GM18511 (cell line): ENCODE data around the gene TXNRD1.
"Not testable (repeated sequence)": the region's sequence is repeated elsewhere in the genome, so short reads cannot be mapped to it uniquely, and the experiment has no call there.

Experiments used
- ATAC-seq: cut with Tn5 transposase; IDR thresholded peaks from one replicate; pipeline ENCODE4 v1.9.1; 2021; ENCODE audit warnings: mild to moderate bottlenecking, moderate library complexity; ENCODE audit not compliant: unreplicated experiment

The TXNRD1 gene

DNA sequence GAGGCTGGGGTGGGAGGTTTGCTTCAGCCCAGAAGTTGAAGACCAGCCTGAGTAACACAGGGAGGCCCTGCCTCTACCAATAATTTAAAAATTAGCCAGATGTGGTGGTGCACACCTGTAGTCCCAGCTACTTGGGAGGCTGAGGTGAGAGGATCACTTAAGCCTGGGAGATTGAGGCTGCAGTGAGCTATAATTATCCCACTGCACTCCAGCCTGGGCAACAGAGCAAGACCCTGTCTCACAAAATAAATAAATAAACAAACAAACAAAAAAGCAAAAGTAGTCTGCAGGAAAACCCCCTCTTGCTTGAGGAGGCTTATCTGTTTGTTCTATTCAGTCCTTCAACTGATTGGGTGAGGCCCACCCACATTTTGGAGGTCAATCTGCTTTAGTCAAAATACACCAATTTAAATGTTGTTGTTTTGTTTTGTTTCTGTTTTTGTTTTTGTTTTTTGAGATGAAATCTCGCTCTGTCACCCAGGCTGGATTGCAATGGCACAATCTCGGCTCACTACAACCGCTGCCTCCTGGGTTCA is 24.9 kb upstream of the TXNRD1 start:
- no peak for ATAC-seq

DNA sequence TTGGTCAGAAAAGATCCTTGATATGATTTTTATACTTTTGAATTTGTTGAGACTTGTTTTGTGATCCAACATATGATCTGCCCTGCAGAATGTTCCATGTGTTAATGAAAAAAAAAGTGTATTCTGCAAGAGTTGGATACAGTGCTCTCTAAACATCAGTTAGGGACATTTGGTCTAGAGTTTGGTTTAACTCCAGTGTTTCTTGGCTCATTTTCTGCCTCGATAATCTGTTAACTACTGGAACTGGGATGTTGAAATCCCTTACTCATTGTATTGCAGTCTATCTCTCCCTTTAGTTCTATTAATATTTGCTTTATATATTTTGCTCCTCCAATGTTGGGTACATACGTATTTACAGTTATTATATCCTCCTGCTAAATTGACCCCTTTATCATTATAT is 18.3 kb upstream of the TXNRD1 start:
- no peak for ATAC-seq

DNA sequence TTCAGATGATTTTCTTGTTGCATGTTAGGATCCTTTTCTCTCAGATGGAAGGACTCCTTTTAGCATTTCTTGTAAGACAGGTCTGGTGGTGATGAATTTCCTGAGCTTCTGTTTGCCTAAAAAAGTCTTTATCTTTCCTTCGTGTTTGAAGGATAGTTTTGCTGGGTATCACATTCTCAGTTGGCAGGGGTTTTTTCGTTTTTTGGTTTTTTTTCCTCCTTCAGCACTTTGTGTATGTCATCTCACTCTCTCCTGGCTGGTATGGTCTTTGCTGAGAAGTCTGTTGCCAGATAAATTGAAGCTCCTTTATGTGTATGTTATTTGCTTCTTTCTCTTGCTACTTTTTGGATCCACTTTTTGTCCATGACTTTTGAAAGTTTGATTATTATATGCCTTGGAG is 15.6 kb upstream of the TXNRD1 start:
- ATAC-seq: no peak

DNA sequence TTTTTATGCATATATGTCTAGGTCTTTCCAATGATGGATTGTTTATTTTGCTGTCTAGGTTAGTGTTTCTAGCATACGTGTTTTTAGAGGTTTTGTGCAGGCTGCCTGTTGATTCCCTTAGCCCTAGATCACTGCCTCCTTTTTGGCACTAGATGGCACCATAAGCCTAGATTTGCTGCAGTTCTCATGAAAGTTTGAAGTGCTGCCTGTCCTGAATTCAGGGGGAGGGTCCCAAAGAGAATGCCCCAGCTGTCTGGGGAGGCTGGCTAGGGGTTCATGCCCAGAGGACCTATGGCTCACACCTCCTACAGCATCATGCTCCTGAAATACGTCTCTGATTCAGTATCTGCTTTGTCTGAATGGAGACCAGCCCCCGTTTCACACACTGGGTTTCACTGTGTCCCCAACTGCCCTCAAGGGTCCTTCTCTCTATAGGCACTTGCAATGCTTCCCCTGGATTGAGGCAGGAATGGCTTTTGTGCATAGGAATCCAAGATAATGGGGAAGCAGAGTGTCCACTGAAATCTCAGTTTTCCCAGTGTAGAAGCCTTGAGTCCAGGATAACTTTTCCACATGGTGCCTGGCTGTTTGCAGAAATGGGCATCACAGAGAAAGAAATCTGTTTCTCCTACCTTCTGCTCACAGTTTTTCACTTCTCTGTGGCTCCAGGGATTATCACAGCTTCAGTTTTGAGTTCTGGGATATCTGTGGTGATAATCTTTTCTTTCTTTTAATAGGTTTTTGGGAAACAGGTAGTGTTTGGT is 14.2 kb upstream of the TXNRD1 start:
- ATAC-seq: no peak

DNA sequence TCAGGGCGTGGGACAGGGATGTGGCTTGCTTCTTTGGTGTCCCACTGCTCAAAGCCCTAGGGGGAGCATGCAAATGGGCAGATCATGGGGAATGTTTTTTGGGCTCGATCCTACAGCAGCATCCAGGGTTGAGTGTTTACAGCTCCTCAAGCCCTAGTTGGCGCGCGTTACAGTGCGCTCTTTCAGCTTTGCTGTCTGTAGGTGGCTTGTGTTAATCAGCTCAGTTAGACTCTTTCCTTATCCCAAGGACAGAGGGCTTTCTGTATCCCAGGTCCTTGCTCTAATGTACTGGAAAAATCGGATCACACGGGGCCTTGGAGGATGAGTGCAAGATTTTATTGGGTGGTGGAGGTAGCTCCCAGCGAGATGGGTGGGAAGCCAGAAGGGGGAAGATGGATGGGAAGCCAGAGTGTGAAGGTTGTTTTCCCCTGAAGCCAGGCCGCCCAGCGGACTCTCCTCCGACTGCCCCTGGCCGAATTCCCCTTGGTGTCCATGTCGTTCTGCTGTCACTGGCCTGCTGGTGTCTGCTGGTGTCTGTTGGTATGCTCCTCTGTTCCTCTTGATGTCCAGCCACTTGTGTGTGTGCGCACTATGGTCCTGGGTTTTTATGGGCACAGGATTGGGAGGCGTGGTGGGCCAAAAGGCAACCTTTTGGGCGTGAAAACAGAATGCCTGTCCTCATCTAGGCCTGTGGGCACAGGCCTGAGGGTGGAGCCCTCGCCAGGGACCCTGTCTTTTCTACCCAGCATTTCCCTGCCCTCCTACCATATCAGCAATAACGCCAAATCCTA is 10.7 kb upstream of the TXNRD1 start:
- no peak for ATAC-seq

DNA sequence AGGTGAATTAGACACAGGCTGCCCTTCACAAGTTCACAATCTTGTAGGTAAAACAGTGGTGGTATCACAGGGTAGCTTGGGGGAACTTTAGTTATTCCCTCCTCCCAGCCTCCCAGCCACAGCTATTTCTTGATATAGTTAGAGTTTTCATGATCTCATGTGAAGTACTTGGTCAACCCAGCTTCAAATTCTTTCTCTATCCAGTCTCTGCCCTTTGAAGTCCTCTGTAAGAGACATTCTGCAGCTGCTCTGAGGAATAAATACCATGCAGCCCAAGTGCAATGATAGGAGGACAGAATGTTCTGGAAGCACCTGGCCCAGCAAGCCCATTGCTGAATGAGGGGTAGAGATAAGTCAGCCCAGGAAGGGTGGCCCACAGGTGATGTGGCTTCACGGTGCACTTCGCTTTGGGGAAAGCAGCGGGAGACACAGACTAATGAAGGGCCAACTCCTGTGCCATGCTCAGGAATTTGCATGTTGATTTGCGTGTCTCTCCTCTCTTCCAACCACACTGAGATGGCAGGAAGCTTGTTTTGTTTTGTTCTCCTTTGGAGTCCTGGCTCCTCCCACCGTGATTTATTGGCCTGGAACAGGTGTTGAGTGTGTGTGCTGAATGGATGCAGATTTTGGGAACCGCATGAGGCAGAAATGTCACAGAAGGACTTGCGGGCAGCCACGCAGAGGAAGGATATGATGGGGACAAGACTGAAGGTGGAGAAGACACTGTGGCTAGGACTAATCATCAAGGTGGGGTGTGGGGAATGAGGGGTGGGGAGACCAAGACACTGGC is 8.0 kb upstream of the TXNRD1 start:
- no peak for ATAC-seq

DNA sequence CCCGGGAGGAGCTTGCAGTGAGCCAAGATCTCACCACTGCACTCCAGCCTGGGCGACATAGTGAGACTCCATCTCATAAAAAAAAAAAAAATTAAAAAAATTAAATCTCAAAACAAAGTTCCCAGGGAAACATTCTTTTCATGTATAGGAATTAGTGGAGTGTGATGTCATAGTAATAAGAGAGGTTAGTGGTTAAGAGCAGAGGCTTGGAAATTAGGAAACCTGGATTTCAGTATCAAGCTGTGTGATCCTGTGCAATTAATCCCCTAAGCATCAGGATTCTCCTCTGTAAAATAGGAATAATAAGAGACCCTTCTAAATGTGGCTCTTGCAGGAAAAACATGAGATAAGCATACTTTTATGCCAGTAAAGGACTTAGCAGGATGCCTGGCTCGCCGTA is 3.1 kb upstream of the TXNRD1 start:
- no peak for ATAC-seq

DNA sequence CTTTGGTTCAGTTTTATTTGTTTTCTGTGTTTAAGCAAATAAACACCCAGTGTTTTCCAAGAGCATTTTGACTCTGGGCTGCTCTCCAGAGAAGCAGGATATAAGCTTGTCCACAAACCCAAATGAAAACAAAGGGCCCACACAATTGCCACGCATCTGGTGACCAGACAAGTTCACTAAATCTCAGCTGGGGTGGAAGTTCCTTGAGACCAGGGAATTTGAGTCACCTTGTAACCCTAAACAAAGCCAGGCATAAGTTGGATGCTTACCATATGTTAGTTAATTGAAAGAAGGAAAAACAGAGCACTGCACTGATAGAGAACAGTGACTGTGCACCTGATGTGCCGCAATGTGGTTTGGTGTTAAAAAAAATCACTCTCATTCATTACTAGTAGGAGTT is 1.6 kb upstream of the TXNRD1 start:
- no peak for ATAC-seq

DNA sequence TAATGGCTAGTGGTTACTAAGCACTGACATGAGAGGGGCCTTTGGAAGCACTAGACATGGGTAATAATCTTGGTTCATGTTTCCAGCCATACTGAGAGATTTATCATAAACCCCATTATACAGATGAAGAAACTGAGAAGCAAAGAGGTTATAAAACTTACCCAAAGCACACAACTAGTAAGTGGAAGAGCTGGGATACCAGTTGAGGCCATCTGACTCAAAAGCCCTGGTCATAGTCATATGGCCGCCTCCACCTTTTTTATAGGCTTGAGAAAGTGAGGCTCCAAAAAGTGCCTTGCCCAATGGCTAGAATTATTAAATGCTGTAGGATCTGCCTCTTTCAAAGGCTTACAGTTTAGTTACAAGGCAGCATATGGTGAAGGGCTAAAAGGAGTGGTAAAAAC is 944 bp downstream of the TXNRD1 start:
- ATAC-seq: no peak

DNA sequence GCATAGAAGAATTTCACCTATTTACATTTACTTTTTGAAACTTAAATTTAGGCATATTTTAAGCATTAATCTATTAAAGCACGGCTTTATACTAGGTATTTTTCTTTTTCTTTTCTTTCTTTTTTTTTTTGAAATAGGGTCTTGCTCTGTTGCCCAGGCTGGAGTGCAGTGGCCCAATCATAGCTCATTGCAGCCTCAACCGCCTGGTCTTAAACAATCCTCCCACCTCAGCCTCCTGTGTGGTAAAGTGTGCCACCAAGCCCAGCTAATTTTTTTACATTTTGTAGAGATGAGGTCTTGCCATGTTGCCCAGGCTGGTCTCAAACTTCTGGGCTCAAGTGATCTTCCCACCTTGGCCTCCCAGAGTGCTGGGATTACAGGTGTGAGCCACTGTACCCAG is 2.9 kb downstream of the TXNRD1 start:
- not testable (repeated sequence) for ATAC-seq

DNA sequence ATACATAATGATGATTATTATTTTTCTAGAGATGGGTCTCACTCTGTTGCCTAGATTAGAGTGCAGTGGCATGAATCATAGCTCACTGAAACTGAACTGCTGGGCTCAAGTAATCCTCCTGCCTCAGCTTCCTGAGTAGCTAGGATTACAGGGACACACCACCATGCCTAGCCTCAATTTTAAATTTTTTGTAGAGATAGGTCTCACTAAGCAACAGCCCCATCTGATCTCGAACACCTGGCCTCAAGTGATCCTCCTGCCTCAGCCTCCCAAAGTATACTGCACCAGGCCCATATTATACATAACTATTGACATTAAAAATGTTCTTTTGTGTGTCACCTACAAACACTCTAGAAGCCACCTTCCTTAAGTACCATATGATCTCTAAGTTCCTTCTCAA is 3.4 kb downstream of the TXNRD1 start:
- ATAC-seq: no peak

DNA sequence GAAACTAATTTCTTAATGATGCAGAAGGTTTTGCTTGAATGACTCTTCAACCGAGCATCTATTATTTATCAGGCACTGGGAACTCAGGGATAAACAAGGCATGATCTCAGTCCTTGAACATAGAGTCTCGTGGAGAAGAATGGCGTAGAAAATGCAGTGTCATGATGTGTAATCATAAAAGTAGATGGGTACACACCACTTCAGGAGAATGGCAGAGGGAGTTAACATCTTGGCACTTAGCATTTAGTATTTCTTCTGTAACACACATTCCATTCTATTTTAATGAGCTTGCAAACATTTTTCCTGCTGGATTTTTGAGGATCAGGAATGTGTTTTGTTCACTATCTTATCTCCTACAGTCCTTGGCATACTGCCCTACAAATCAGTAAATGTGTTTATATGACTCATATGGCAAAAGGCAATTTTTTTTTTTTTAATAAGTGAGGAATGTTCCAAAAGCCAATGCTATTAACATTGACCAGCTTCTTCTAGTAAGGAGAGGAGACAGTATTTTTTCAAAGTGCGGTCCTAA is 3.8 kb downstream of the TXNRD1 start:
- no peak for ATAC-seq

DNA sequence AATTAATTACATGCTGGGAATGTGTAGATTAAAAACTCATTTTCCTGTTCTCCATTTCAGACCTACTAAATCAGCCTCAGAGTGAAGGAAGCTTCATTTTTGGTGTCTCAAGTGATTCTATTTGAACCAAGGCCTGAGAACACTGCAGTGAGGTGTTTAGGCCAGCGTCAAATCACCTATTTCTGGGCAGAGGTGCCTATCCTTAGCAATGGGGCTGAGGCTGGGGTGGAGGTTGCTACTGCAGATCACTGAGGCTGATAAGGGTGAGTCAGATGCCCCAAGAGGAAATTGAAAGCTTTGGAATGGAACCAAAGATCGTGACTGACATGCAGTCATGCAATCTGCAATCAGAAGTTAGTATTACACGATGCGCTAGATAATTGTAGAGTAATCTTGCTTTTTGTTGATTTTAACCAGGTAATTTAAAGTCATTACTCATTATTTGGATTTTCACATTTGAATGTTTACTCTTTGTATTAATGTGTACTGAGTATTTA is 4.4 kb downstream of the TXNRD1 start:
- no peak for ATAC-seq

DNA sequence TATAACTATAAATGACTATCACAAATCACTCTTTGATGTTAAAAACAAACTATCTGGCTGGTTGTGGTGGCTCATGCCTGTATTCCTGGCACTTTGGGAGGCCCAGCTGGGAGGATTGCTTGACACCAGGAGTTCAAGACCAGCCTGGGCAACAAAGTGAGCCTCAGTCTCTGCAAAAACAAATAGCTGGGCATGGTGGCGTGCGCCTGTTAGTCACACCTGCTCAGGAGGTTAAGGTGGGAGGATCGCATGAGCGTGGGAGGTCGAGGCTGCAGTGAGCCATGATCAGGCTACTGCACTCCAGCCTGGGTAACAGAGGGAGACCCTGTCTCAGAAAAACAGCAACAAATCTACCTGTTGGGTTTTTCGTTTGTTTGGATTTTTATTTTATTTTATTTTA is 5.4 kb downstream of the TXNRD1 start:
- ATAC-seq: no peak

DNA sequence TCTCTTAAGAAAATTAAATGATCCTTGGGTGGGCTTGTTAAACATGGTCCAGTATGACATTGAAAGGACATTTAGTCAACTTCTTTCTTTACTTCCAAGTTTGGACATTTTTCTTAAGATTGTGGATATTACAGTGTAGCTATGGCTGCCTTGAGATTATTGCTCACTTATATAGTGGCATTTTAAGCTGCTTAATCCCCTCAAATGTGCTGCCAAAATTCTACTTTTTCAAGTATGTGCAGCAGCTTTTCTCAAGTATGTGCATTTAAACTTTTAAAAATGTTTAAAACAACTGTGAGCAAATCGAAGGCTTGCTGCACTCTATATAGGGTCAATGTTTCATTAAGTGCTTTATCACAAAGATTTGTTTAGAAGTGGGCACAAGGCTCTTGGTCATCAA is 7.4 kb downstream of the TXNRD1 start:
- no peak for ATAC-seq

DNA sequence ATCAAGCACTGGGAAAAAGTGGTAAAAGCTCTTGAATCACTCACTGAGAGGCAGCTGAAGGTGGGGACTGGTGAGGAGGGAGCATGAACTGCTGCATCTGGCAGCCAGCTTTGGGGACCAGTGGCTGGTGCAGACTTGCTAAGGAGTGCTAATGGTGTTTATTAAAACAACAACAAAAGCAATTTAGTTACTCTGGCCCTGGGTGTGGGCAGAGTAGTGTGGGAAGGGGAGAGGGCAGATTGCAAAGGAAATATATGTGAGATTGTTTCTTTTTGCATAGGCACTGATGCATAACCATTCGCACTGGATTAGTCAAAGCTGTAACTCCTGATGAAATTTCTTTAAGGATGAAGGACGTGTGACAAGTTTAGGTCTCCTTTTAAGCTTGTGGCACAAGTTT is 8.1 kb downstream of the TXNRD1 start:
- no peak for ATAC-seq

DNA sequence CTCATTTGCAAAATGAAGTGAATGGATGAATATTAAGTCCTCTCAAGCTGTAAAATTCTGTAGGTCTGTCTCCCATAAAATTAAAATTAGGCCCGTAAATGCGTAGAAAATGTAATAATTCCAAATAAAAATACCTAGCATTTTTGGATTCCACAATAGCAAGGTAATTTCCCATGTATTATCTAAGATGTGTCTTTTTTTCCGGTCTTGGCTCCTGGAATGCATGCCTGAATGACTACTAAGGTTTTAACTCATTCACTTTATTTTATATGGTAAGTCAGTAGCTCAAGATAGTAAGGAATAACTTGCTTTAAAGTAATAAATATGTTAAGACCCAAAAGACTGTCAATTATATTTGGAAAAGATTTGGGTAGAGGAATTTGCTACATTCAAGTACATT is 11.1 kb downstream of the TXNRD1 start:
- no peak for ATAC-seq

DNA sequence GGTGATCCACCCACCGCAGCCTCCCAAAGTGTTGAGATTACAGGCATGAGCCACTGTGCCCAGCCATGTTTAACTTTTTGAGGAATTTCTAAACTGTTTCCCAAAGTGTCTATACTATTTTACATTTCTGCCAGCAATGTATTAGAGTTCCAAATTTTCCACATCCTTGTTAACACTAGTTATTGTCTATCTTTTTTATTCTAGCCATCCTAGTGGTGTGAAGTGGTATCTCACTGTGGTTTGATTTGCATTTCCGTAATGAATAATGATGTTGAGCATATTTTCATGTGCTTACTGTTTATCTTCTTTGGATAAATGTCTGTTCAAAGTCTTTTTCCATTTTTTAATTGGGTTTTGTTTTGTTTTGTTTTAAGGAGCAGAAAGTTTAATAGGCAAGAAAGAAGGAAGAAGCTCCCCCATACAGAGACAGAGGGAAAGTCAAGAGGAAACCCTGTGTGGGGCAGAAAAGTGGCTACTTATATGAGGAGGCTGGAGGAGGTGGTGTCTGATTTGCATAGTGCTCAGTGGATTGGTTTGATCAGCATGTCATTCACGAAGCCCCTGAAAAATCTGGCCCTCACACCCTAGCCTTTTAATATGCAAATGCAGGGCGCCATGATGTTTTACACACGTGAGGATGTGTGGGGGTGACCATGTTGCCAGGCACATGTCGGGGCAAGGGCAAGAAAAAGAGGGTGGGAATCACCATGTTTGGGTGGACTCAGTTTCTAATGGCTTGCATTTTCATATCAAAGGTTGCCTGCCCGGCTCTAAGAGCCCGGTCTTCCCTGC is 14.9 kb downstream of the TXNRD1 start:
- no peak for ATAC-seq

DNA sequence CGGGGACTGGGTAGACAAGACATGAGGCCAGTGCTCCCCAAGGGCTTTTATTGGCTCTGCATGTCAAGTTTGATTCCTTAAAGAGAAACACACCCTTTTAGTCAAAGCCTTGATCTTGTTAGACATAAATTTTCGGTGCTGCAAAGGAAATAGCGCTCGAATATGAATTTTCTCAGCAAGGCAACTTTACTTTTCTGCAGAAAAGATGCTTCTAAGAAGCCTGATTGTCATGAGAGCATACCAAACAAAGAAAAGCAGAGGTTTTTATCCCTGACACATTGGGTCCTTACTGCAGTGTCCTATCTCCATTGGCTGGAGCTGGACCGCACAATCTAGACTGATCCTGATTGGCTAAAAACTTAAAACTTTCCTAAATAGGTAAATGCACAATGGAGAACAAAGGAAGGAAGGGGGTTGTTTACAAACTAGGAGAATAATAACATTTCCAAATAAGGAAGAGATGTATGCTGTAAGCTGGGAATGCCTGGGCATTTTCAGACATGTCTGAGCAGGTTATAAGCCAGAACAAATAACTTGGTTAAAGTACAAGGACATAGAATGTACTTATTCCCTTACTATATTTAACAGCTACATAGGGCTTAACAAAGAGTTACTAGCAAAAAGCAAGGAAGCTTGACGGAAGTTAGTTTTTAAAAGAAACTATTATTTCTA is 17.2 kb downstream of the TXNRD1 start:
- no peak for ATAC-seq
